Gastroesophageal sphincter (tissue), 3 donors: Measurements from ENCODE around the gene UBAC2.

Source experiments
- EP300 ChIP-seq: sonication (generic); formaldehyde crosslinking; IDR thresholded peaks from one replicate; pipeline ENCODE4 v1.6.1; 2017; ENCODE audit warnings: antibody characterized with exemption, mild to moderate bottlenecking
- POLR2A ChIP-seq, 2 donors: fragments of 450-650 bp; IDR thresholded peaks; one replicate each; pipeline ENCODE4 v1.6.1; 2017; ENCODE audit warnings: antibody characterized with exemption in 2 of 2, mild to moderate bottlenecking in 2 of 2, moderate library complexity in 1 of 2
- TF ChIP-seq, protein P1 (sequence below), 4 experiments: fragments of 200-600 bp in 2 of 4; fragments of 450-650 bp in 2 of 4; sonication (generic) in 1 of 4; IDR thresholded peaks; one replicate each; pipeline ENCODE4 v1.5.1; 2017 to 2019; ENCODE audit warnings: antibody characterized with exemption in 4 of 4, mild to moderate bottlenecking in 2 of 4, moderate library complexity in 2 of 4

DNA sequence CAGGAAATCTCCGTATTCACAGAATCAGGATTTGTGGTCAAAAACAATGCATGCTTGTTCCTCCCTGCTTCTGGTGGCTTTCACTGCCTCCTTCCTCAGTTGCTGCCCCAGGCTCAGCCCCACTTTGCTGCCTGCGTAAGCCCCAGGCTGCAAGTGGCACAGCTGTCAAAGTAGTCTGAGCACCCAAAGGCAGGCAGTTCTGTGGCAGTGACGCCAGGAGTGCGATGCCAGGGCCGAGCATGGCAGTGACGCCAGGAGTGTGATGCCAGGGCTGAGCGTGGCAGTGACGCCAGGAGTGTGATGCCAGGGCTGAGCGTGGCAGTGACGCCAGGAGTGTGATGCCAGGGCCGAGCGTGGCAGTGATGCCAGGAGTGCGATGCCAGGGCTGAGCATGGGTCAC is 183.8 kb downstream of the UBAC2 start:
- TF ChIP-seq, protein P1, sequence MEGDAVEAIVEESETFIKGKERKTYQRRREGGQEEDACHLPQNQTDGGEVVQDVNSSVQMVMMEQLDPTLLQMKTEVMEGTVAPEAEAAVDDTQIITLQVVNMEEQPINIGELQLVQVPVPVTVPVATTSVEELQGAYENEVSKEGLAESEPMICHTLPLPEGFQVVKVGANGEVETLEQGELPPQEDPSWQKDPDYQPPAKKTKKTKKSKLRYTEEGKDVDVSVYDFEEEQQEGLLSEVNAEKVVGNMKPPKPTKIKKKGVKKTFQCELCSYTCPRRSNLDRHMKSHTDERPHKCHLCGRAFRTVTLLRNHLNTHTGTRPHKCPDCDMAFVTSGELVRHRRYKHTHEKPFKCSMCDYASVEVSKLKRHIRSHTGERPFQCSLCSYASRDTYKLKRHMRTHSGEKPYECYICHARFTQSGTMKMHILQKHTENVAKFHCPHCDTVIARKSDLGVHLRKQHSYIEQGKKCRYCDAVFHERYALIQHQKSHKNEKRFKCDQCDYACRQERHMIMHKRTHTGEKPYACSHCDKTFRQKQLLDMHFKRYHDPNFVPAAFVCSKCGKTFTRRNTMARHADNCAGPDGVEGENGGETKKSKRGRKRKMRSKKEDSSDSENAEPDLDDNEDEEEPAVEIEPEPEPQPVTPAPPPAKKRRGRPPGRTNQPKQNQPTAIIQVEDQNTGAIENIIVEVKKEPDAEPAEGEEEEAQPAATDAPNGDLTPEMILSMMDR (IDR thresholded peaks at IDR 0.05): no peak
- TF ChIP-seq POLR2A (IDR thresholded peaks at IDR 0.05) (no peak), EP300 (no peak)
